NCI-H82 treated with DMSO at 0.1 percent for 48 hours (cell line): ENCODE measurements around the gene COL4A6.
A peak's percentile ranks its signal among the peaks of the same experiment; 100 is the strongest.
"Not testable (repeated sequence)": the region's sequence is repeated elsewhere in the genome, so short reads cannot be mapped to it uniquely, and the experiment has no call there.

Experiments used
- DNase-seq: peaks from one replicate; lab custom pipeline; 2025; ENCODE audit not compliant: unreplicated experiment; lab: John Stamatoyannopoulos, UW

COL4A6 gene

DNA sequence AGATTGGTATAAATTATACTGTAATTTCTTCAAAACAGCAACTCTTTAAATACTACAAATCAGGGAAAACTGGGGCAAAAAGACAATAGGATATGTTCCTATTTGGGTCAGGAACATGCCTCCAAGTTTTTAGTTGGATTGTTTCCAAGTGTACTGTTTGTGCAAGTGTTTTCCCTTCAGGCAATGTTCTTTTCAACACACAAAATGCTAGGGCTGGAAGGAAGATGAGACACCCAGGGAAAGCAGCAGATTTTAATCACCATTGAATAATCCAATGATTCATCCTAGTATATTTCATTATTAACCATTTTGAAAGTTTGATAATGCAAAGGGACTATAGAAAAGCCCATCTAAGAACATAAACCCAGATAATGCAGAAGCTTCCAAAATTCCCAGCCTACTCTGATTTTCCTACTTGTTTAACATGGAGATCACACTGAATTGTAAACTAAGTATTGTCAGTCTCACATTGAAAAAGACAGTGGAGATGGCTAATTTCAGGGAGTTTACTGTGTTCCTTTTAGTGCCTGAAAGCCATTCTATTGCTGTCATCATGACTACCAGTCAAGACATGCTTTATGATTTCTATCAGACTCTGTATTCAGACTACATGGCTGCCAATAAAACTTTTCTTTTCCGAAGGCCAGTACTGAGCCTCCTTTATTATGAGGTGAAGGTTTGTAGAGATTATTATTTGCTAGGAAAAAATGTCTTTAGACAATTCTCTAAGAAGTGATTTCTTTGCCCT, 38.6 kb downstream of the COL4A6 start:
- no peak for DNase-seq

DNA sequence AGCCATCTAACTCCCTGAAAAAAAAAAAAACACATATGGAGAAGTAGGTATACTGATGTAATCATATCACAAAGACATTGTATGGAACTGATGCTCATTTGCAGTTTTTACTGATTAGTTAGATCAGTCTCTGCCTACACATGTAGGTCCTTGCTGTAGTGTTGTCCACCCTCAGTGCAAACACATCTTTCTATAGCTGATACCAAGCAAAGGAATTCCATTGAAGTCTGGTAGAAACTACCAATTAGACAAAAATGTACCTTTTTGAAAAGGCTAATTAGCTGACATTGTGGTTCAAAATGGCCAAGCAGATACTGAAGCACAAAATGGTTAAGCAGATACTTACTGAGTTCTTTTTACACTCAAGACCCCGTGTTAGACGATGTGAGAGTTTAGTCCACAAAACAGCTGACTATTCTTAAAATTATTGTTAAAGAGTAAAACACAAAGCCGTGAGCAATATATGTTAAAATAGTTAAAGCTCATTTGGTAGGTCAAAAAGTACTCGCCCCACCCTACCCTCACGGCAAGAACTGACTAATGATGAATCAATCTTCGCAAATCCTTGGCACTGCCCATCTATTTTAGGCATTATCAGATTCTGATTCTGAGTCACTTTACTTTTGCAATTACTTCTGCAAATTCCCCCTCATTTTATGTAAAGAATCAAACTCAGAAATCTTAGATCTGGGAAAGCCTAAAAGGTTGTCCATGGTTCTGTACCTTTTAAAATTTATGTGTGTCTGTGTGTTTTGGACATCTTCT, 40.4 kb downstream of the COL4A6 start:
- DNase-seq, result no peak

DNA sequence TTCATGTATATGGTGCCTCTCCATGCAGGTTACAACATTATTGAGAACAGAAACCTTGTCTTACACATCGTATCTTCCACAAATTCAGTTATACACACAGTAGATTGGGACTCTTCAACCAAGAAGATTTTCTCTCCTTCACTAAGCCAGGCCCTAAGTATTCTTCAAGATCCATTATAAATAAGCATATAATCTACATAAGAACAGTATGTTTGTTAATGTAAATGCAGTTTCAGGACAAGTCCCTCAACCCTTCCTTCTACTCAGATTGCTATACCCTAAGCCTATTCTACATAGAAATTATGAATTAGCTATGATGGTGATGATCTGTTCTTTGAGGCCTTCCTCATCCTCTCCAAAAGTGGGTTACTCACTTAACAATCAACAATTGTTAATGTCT, 41.2 kb downstream of the COL4A6 start:
- DNase-seq, result no peak

DNA sequence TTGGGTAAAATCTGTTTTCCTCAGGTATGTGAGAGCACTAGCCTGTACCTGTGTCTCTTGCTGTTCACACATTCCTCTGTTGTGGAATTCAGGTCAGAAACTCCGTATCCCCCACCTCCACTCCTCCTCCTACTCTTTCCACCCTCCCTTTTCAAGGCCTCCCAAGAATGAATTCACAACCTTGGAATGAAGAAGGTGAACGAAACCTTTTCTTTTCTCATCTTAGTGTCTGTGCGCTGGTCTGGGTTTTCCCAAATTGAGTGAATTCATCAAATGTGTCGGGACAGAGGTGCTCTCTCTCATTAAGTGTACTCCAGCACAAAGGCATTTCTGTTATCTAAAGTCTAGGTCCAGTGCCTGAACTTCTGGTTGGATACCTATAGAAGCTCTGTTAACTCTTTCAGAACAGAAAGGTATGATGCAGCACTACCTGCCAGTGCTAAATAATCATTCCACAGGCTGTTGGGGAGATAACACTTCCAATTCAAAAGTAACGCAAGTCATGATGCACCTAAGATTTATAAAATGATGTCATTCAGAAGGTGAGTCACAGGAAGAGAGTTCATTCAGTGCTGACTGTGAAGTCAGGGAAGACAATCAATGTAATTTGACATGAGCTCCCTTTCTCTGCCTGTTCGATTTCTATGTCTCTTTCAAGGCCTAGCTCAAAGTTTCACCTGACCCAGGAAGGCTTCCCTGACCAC, 41.9 kb downstream of the COL4A6 start:
- DNase-seq, result no peak

GRCh38 chrX:108390976-108391717, 47.1 kb downstream of the COL4A6 start:
- DNase-seq, result not testable (repeated sequence)

DNA sequence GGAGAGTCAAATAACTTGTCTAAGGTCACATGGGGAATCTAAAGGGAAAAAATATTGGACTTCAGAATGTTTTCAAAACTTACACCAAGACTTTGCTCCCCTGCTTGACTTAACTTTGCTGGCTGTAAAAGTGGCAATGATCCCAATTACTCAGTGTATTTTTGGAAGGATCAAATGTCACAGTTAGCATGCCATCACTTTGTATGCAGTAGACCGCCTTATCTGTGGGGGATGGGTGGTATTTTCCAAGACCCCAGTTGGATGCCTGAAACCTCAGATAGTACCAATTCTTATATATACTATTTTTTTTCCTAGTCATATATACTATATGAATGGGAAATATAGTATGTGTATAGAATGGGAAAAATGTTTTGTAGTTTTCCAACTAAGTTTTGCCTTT, 53.4 kb downstream of the COL4A6 start:
- no peak for DNase-seq

DNA sequence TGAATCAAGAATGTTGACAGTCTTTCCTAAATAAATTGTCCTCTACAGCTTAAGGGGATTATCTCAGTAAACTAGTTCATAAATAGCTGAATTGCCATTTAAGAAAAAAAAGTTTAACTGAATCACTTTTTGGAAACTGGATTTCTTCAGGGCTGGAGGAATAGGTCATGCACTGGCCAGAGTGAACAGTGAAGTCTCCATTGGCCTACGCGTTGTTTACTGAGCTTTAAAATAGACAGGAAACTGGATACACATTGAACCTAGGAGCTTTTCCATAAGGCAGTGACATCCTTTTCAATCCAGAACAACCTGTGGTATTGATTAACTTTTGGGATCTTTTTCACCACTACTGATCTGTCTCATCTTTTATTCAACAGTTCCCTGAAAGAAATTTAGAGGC, 58.0 kb downstream of the COL4A6 start:
- no peak for DNase-seq

DNA sequence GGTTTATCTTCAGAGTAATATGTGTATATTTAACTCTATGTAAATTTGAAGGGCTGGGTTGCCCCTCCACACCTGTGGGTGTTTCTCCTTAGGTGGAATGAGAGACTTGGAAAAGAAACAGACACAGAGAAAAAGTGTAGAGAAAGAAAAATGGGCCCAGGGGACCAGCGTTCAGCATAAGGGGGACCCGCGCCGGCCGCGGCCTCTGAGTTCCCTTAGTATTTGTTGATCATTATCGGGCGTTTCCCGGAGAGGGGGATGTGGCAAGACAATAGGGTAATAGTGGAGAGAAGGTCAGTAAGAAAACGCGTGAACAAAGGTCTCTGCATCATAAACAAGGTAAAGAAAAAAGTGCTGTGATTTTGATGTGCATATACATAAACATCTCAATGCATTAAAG, 61.4 kb downstream of the COL4A6 start:
- not testable (repeated sequence) for DNase-seq

DNA sequence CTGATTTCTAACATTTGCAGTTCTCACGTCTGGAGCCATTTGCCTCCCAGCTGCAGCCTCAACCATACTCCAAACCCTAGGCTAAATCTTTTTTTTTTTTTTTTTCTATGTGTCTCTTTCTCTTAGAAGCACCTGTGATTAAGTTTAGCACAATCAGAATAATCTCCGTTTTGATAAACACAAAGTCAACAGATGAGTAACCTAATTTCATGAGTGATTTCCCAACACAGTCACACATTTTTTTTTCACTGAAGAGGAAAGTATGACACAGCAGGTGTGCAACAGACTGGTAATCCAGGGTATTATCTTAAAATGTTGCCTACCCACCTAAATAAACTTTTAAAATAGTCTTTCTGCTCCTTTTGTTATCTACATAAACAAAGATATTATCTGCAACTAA, 62.6 kb downstream of the COL4A6 start:
- DNase-seq, result not testable (repeated sequence)

DNA sequence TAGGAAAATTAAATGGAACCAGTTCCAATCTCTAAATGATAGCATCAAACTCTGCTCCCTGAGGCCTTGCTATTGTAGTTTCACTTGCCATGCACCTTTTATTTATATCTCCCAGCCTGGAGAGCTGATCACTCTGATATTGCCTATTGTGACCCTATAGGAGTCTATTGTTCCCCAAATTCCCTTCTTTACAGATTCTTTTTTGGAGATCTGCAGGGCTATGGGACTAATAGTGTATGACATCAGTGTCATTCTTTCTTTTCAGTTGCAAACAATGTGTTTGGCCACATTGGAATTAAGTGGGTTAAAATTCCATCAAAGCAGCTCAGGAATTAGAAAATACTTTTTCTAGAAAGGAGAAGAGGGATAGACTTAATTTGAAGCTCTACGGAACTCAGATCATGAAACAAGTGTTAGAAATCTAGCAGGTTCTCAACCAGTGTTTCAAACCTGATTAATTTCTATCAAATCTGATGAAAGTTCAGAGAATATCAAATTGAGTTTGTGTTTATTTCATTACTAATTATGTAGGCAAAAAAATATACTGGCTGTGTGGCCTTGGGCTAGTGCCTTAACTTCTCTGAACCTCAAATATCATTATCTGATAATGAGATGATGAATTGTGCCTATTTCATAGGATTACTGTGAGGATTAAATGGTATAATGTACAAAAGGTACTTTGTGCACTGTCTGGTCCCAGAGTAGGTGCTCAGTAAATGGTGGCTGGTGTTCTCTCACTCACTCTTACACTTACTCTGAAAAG, 71.4 kb downstream of the COL4A6 start:
- DNase-seq, result no peak

DNA sequence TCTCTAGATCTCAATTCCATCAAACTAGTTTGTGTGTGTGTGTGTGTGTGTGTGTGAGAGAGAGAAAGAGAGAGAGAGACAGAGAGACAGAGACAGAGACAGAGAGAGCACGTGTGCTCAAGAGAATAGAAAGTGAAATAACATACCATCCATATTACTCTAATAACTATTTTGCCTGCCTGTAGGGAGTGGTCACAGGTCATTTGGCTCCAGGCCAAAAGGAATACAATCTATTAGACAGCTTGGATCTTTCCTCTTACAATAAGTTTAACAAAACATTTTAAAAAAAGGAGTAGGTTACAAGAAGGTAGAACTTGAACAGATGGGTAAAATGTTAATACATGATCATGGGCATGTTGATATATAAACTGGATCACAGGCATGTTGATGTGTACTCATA, 76.2 kb downstream of the COL4A6 start:
- DNase-seq, result no peak

- DNase-seq, result no peak
Observed at GRCh38 chrX:108361316-108361715, 76.9 kb downstream of the COL4A6 start.

DNA sequence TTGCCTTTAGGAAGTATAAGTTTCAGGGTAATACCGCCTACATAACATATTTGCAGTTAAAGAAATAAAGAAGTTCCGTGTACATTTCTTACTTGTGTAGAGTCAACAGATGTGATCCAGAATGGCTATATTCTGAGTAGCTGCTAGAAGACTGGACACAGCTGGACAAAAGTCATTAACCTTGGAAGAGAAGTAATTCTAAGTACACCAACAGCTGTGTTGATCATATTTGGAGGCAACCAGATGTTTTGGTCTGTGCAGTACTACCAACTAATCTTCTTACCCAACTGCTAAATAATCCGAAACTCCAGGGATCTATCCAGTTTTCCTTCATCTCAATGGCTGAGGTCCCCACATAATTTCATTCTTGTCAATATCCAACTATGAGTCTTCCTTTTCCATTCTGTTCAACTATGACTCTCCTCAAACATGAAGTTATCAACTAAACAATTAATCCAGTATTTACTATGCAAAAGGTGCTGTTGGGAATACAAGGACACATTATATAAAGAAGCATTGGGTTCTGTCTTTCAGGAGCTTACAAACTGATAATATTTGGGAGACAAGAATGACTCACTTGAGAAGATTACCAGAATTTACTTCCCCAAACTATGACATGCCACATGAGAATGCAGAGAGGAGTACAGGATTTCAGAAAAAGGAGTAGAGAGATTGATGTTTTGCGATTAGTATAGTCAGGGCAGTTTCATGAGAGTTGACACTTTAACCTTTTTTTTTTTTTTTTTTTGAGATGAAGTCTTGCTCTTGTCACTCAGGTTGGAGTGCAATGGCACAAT, 78.2 kb downstream of the COL4A6 start:
- peak; percentile 11 for DNase-seq

DNA sequence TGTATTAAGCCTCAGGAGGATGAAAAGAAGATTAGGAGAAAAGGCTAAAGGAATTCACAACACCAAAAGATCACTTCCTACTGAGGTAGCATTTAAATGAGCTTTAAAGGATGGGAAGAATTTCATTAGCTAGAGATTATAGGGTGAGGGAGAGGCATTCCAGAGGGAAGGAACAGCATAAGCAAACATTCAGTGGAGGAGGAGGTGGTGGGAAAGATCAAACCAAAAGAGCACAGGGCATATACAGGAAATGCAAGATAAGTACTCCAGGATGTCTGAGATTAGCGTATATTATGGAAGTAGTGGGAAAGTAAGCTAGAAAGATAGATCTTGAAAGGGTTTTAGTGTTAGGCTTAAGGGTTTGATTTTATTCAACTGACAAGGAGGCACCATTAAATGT, 84.8 kb downstream of the COL4A6 start:
- DNase-seq, result no peak

GRCh38 chrX:108349210-108349609, 89.0 kb downstream of the COL4A6 start:
- no peak for DNase-seq

DNA sequence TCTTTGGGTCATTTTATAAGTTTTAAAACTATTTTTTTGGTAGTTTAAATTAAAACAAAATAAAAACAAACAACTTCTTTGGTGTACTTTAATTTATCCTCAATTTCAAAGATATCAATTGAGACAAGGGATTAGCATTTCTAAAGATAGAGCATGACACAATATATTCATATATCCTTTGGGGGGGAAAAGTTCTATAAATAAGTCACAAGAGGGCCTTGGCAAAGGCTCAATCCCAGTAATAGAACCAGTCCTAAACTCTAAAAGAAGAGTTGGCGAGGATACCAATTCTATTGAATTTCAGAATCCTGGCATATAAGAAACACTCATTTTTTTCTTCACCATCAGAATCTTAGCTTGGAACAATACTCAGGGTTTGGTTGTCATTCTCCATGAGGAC, 89.7 kb downstream of the COL4A6 start:
- DNase-seq, result no peak

DNA sequence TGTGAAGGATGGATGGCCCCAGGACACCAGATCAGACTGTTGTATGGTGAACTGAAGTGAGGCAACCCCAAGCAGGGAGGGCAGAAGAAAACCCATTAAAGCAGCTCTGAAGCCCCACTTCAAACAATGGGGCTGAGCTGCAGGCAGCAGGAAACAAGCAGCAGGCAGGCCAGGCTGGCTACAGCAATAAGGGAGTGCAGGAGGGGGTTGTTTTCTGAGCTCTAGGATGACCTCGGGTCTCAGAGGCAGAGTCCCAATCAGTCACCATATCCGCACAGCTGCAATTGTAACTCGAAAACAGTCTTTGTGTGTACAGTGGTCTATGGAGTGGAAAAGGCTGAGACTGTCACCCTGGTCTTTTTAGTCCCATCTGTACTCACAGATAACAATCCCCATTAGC, 90.4 kb downstream of the COL4A6 start:
- no peak for DNase-seq

DNA sequence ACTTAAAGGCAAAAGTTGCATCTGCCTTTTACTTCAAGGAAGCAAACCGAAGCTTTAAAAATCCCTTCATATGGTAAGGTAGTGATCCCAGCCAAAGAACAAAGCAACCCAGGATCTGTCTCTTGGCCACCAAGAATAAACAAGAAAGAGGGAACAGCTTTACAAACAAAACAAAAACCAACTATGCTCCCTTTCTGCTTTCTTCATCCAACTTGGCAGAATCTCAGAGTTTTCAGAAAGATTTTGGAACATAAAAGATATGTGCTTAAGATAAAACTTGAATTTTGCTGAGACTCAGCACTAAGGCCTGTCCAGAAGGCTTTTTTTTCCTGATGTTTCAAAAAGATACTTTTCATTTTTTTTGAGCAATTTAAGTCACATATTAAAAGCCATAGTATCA, 94.0 kb downstream of the COL4A6 start:
- DNase-seq, result no peak

- no peak for DNase-seq
Observed at GRCh38 chrX:108341947-108342346, 96.3 kb downstream of the COL4A6 start.

DNA sequence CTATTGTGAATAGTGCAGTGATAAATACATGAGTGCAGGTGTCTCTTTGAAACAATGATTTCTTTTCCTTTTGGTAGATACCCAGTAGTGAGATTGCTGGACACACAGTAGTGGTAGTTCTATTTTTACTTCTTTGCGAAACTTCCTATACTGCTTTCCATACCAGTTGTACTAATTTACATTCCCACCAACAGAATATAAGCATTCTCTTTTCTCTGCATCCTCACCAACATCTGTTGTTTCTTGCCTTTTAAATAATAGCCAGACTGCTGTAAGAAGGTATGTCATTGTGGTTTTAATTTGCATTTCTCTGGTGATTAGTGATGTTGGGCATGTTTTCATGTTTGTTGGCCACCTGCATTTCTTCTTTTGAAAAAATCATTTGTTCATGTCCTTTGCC, 105.9 kb downstream of the COL4A6 start:
- DNase-seq, result no peak
